ENCODE results near the gene ENPP3.

Gene ENPP3

DNA sequence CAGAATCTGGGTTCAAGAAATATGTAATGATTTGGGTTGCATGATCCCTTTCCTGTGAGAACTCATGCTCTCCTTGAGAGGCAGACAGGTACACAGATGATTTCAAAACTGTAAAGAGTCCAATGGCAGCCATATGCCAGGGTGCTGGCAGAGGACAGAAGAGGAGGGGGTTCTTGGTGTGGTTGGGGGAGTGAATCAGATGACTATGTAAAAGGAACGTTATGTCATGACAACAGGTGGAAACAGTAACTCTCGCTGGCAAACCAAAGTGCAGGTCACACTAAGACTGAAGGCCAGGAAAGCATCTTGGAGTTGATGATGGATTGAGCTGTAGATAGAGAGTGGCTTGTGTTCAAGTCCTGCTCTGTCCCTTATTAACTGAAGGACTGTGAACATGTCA is 43.8 kb downstream of the ENPP3 start:
- TF ChIP-seq, protein P1, sequence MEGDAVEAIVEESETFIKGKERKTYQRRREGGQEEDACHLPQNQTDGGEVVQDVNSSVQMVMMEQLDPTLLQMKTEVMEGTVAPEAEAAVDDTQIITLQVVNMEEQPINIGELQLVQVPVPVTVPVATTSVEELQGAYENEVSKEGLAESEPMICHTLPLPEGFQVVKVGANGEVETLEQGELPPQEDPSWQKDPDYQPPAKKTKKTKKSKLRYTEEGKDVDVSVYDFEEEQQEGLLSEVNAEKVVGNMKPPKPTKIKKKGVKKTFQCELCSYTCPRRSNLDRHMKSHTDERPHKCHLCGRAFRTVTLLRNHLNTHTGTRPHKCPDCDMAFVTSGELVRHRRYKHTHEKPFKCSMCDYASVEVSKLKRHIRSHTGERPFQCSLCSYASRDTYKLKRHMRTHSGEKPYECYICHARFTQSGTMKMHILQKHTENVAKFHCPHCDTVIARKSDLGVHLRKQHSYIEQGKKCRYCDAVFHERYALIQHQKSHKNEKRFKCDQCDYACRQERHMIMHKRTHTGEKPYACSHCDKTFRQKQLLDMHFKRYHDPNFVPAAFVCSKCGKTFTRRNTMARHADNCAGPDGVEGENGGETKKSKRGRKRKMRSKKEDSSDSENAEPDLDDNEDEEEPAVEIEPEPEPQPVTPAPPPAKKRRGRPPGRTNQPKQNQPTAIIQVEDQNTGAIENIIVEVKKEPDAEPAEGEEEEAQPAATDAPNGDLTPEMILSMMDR (IDR thresholded peaks at IDR 0.05; ENCODE audit: low read depth, low read length, missing control alignments) = no peak
- no peak overlapping the region for H3K4me3 ChIP-seq (replicated peaks; ENCODE audit: low read depth, low read length)
- no peak for DNase-seq (ENCODE audit: extremely low read depth, low read depth)

DNA sequence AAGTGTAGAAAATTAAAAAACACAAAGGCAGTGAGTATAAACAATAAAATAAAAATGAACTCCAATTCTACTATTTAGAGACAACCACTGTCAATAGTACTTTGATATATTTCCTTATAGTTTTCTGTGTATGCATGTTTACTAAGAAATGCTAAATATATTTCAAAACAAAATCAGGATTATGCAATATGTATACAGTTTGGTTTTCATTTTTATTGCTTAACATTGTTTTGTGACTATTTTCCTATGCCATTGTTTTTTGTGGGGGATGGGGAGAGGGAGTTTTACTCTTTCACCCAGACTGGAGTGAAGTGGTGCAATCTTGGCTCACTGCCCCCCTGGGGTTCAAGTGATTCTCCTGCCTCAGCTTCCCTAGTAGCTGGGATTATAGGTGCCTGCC is 44.5 kb downstream of the ENPP3 start:
- TF ChIP-seq, protein P1 (IDR thresholded peaks at IDR 0.05; ENCODE audit: low read depth, low read length, missing control alignments) = no peak
- no peak overlapping the region for H3K4me3 ChIP-seq (replicated peaks; ENCODE audit: low read depth, low read length)
- DNase-seq (ENCODE audit: extremely low read depth, low read depth) = no peak

DNA sequence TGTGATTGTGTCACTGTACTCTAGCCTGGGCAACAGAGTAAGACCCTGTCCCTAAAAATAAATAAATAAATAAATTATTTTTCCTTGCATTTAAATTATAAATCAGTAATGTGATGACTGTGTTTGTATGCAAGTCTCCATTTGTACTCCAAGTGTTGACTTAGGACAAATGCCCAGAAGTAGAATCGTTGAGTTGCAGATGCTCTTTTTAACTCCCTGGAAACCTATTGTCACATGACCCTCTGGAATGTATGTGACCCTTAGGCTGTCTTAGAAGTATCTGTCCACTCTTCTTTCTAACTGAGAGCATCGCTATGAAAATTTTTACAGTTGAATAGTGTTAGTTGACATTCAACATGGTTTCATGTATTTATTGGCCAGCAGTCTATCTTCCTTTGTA is 45.3 kb downstream of the ENPP3 start:
- TF ChIP-seq, protein P1 (IDR thresholded peaks at IDR 0.05; ENCODE audit: low read depth, low read length, missing control alignments) = no peak
- DNase-seq (ENCODE audit: extremely low read depth, low read depth) = no peak
- no peak overlapping the region for H3K4me3 ChIP-seq (replicated peaks; ENCODE audit: low read depth, low read length)

DNA sequence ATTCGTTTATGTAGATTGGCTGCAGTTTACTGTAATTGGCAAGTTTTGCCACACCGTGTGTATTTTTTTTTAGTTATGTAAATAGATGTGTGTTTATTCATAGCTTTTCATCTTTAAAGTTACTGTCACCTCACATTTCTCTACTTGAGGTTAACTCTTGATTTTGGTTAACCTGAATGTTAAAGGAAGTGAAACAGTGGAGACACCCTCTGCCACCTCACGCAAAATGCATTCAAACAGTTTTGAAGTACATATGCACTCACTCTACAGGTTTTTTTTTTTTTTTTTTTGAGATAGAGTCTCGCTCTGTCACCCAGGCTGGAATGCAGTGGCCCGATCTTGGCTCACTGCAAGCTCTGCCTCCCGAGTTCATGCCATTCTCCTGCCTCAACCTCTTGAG is 46.4 kb downstream of the ENPP3 start:
- DNase-seq (ENCODE audit: extremely low read depth, low read depth) = no peak
- TF ChIP-seq, protein P1 (IDR thresholded peaks at IDR 0.05; ENCODE audit: low read depth, low read length, missing control alignments) = no peak
- no peak overlapping the region for H3K4me3 ChIP-seq (replicated peaks; ENCODE audit: low read depth, low read length)

DNA sequence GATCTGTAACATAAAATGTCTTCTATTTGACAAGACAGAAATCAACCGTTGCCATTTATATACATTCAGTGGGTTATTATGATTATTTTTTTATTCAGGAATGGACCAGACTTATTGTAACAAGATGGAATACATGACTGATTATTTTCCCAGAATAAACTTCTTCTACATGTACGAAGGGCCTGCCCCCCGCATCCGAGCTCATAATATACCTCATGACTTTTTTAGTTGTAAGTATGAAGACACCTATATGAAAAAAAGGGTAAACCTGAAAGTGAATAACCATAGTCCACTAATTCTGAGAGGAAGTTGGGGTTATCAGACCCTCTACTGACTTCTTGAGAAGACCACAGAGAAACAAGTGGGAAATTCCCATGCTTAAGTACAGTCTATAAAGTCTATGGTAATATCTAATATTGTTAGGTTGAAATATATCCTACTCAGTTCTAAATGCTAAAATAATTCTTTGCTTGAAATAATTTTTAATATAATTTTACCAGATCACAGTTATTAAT is 48.2 kb downstream of the ENPP3 start:
- TF ChIP-seq, protein P1 (IDR thresholded peaks at IDR 0.05; ENCODE audit: low read depth, low read length, missing control alignments) = no peak
- H3K4me3 ChIP-seq (replicated peaks; ENCODE audit: low read depth, low read length) = no peak overlapping the region
- no peak for DNase-seq (ENCODE audit: extremely low read depth, low read depth)

DNA sequence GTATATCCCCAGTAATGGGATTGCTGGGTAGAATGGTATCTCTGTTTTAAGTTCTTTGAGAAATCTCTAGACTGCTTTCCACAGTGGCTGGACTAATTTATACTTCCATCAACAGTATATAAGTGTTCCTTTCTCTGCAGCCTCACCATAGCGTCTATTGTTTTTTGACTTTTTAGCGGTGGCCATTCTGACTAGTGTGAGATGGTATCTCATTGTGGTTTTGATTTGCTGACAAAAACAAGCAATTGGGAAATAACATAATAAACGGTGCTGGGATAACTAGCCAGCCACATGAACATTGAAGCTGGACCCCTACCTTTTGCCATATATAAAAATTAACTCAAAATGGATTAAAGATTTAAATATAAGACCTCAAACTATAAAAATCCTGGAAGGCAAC is 49.9 kb downstream of the ENPP3 start:
- TF ChIP-seq, protein P1 (IDR thresholded peaks at IDR 0.05; ENCODE audit: low read depth, low read length, missing control alignments) = no peak
- H3K4me3 ChIP-seq (replicated peaks; ENCODE audit: low read depth, low read length) = no peak overlapping the region
- no peak for DNase-seq (ENCODE audit: extremely low read depth, low read depth)

DNA sequence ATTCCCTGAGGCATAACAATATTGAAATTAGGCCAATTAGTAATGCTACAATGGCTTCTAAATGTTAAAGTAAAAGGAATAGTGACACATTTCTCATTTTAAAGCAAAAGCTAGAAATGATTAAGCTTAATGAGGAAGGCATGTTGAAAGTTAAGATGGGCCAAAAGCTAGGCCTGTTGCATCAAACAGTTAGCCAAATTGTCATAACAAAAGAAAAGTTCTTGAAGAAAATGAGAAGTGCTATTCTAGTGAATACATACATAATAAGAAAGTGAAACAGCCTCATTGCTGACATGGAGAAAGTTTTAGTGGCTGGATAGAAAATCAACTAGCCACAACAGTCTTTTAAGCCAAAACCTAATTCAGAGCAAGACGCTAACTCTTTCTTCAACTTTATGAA is 51.2 kb downstream of the ENPP3 start:
- DNase-seq (ENCODE audit: extremely low read depth, low read depth) = no peak
- TF ChIP-seq, protein P1 (IDR thresholded peaks at IDR 0.05; ENCODE audit: low read depth, low read length, missing control alignments) = no peak
- H3K4me3 ChIP-seq (replicated peaks; ENCODE audit: low read depth, low read length) = no peak overlapping the region

Data from HFF-Myc (cell line).